Measurements from ENCODE around the gene RPL22. TPM values are rescaled to one million over a fixed set of nuclear protein-coding genes. Genes with fewer than 3 reads are reported as not detected.

The RPL22 gene
- total and polyA plus RNA-seq, 8 donors = 186 to 378 (median 234) TPM

- Histone ChIP-seq H3K4me1 (peaks cover 0 to 3% (median 0%) of the 10 kb centered on the region in 3 donors), H3K36me3 (peaks cover 0 to 5% (median 0%) of the 10 kb centered on the region in 3 donors), H3K4me3 (peak overlapping the region in 2 of 4 donors; percentile 59 to 77), H3K27me3 (no peaks in the 10 kb centered on the region), H3K9me3 (no peaks in the 10 kb centered on the region), H3K27ac (no peak overlapping the region)
- intact Hi-C loops (cut with DNase I) = no loop called here
- ATAC-seq (no peak), FAIRE-seq (no peak), DNase-seq (peak in 2 of 6 donors; percentile 39 to 57)
- TF ChIP-seq, protein P1, sequence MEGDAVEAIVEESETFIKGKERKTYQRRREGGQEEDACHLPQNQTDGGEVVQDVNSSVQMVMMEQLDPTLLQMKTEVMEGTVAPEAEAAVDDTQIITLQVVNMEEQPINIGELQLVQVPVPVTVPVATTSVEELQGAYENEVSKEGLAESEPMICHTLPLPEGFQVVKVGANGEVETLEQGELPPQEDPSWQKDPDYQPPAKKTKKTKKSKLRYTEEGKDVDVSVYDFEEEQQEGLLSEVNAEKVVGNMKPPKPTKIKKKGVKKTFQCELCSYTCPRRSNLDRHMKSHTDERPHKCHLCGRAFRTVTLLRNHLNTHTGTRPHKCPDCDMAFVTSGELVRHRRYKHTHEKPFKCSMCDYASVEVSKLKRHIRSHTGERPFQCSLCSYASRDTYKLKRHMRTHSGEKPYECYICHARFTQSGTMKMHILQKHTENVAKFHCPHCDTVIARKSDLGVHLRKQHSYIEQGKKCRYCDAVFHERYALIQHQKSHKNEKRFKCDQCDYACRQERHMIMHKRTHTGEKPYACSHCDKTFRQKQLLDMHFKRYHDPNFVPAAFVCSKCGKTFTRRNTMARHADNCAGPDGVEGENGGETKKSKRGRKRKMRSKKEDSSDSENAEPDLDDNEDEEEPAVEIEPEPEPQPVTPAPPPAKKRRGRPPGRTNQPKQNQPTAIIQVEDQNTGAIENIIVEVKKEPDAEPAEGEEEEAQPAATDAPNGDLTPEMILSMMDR (IDR thresholded peaks at IDR 0.05) = no peak
- WGBS, 2 donors = 87 to 88% methylated on average over 15 to 19 of the region's 19 CpGs
Measured at GRCh38 chr1:6207075-6207885, 7.9 kb upstream of the RPL22 start.

DNA sequence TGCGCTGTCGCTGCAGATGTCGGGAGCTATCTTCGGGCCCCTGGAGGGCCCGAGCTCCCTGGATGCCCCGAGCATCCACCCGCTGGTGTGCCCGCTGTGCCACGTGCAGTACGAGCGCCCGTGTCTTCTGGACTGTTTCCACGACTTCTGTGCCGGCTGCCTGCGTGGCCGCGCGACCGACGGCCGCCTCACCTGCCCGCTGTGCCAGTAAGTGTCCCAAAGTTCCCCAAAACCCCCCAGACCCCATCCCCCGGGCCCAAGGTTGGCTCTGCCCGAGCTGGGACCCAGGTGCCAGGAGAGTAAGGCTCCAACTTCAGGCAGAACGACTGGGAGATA, 7.1 kb upstream of the RPL22 start:
- H3K4me1 ChIP-seq = peaks cover 0 to 3% (median 0%) of the 10 kb centered on the region in 3 donors
- 25 to 35% methylated on average over 25 of the region's 25 CpGs for WGBS, 2 donors
- H3K27ac ChIP-seq = peak overlapping the region; percentile 79 to 81 (median 80)

GRCh38 chr1:6205849-6206519, 6.6 kb upstream of the RPL22 start, which contains the start of gene RNF207:
TSS of gene RNF207 (plus strand) at chr1:6206119. CDS start at chr1:6206536, 417 bp downstream.
- no peak for FAIRE-seq
- H3K4me1 ChIP-seq = peaks cover 0 to 3% (median 0%) of the 10 kb centered on the region in 3 donors

More for the DNA sequence above, 7.1 kb upstream of the RPL22 start:
- no peaks in the 10 kb centered on the region for H3K9me3 ChIP-seq
- FAIRE-seq = no peak
- peak overlapping the region; percentile 44 to 77 (median 52) for H3K4me3 ChIP-seq
- H3K36me3 ChIP-seq = peaks cover 0 to 5% (median 0%) of the 10 kb centered on the region in 3 donors
- intact Hi-C loops (cut with DNase I) = no loop called here
- no peak for ATAC-seq
- TF ChIP-seq, protein P1 (IDR thresholded peaks at IDR 0.05) = no peak
- H3K27me3 ChIP-seq = no peaks in the 10 kb centered on the region
- no peak for DNase-seq

GRCh38 chr1:6202256-6202655, 2.9 kb upstream of the RPL22 start:
- Histone ChIP-seq H3K4me3 (no peak overlapping the region), H3K9me3 (no peaks in the 10 kb centered on the region), H3K27ac (no peak overlapping the region), H3K36me3 (no peaks in the 10 kb centered on the region), H3K27me3 (no peaks in the 10 kb centered on the region), H3K4me1 (peaks cover 8 to 16% (median 11%) of the 10 kb centered on the region in 3 donors)
- WGBS, 2 donors = 86 to 90% methylated on average over 7 of the region's 7 CpGs
- intact Hi-C loops (cut with DNase I) = no loop called here
- ATAC-seq (no peak), FAIRE-seq (no peak), DNase-seq (peak in 2 of 6 donors; percentile 11 to 22)
- TF ChIP-seq, protein P1 (IDR thresholded peaks at IDR 0.05) = no peak

More at GRCh38 chr1:6205849-6206519, 6.6 kb upstream of the RPL22 start, which contains the start of gene RNF207:
- Histone ChIP-seq H3K36me3 (peaks cover 0 to 1% (median 0%) of the 10 kb centered on the region in 3 donors), H3K4me3 (peak within 1 kb of the TSS; percentile 44 to 77 (median 52)), H3K27ac (peak within 1 kb of the TSS; percentile 79 to 81 (median 80)), H3K27me3 (no peaks in the 10 kb centered on the region), H3K9me3 (no peaks in the 10 kb centered on the region)
- WGBS, 2 donors = 8% methylated on average over 64 to 66 of the region's 66 CpGs
- peak; percentile 68 to 90 (median 72) for DNase-seq
- intact Hi-C loops (cut with DNase I) = no loop called here
- TF ChIP-seq, protein P1 (IDR thresholded peaks at IDR 0.05) = no peak
- peak; percentile 72 to 86 (median 78) for ATAC-seq

Data from pancreas (tissue), 10 donors.